ENCODE results near the gene CRADD. TPM values are rescaled to one million over a fixed set of nuclear protein-coding genes. Genes with fewer than 3 reads are reported as not detected.

The CRADD gene
- total and polyA plus RNA-seq, 2 donors (not counting 3 experiments of a cell fraction or from before 2014, with no cell fraction given): 11.7 to 14.5 TPM

DNA sequence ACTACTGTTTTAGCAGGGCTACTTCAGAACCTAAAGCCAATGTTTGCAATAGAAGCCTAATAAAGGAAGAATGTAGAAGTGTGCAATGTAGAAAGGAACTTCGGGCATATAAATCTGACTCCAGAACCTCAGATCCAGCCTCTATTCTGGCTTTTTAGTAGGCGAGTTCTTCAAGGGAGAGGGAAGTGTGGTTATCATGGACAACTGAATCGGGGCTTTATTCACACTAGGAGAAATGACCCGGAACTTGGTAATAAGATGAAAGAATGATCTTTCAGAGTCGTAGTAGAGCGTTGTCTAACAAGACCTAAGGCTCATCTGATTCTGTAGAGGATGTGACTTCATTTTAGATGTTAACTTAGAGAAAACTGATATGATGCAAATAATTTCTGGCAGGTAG is 72.9 kb downstream of the CRADD start:
- TF ChIP-seq POLR2A (IDR thresholded peaks at IDR 0.05; ENCODE audit: low read depth, low read length): no peak
- TF ChIP-seq GATA2 (IDR thresholded peaks at IDR 0.05; ENCODE audit: insufficient read depth, insufficient read length, low read depth, low read length): no peak
- TF ChIP-seq, protein P1, sequence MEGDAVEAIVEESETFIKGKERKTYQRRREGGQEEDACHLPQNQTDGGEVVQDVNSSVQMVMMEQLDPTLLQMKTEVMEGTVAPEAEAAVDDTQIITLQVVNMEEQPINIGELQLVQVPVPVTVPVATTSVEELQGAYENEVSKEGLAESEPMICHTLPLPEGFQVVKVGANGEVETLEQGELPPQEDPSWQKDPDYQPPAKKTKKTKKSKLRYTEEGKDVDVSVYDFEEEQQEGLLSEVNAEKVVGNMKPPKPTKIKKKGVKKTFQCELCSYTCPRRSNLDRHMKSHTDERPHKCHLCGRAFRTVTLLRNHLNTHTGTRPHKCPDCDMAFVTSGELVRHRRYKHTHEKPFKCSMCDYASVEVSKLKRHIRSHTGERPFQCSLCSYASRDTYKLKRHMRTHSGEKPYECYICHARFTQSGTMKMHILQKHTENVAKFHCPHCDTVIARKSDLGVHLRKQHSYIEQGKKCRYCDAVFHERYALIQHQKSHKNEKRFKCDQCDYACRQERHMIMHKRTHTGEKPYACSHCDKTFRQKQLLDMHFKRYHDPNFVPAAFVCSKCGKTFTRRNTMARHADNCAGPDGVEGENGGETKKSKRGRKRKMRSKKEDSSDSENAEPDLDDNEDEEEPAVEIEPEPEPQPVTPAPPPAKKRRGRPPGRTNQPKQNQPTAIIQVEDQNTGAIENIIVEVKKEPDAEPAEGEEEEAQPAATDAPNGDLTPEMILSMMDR (IDR thresholded peaks at IDR 0.05; ENCODE audit: extremely low read depth in 1 of 2, insufficient read depth in 1 of 2, low read depth in 1 of 2, low read length in 2 of 2): no peak
- no peak for TF ChIP-seq MYC (IDR thresholded peaks at IDR 0.05; ENCODE audit: low read depth, low read length)
- no peak for TF ChIP-seq POLR2AphosphoS5 (IDR thresholded peaks at IDR 0.05; ENCODE audit: insufficient read depth, low read depth, low read length)
- TF ChIP-seq, protein P2, sequence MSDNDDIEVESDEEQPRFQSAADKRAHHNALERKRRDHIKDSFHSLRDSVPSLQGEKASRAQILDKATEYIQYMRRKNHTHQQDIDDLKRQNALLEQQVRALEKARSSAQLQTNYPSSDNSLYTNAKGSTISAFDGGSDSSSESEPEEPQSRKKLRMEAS (IDR thresholded peaks at IDR 0.05; ENCODE audit: insufficient read depth, insufficient read length): no peak
- no peak for TF ChIP-seq JUN (IDR thresholded peaks at IDR 0.05; ENCODE audit: borderline replicate concordance, insufficient read depth, insufficient read length, low read depth)
- TF ChIP-seq FOS (IDR thresholded peaks at IDR 0.05; ENCODE audit: borderline replicate concordance, insufficient read depth, low read length): no peak
- TF ChIP-seq EZH2 (IDR thresholded peaks at IDR 0.05; ENCODE audit: borderline replicate concordance, low read depth, low read length, severe bottlenecking): no peak
- H3K4me3 ChIP-seq (replicated peaks in 1 of 3; ENCODE audit: insufficient read depth in 1 of 3, low read depth in 1 of 3, low read length in 3 of 3): no peak overlapping the region
- intact Hi-C loops (cut with micrococcal nuclease) (no loop called here), dilution Hi-C loops (cut with MboI; ENCODE audit: extremely low pct_ligation_motif_present, low sequenced_read_pairs) (no loop called here)
- no TSS peak for BruUV-seq (replicated peaks)
- DNase-seq (ENCODE audit: low read depth, low spot score) (no peak), FAIRE-seq (no peak)
- H4K20me1 ChIP-seq (replicated peaks; ENCODE audit: control insufficient read depth, extremely low read depth, insufficient read depth, low read length): no peaks in the 10 kb centered on the region
- no peak overlapping the region for H2AFZ ChIP-seq (ENCODE audit: low read depth, low read length)
- H3K27me3 ChIP-seq (ENCODE audit: control insufficient read depth in 2 of 2, insufficient read depth in 2 of 2, low read length in 2 of 2): no peaks in the 10 kb centered on the region
- POLR2A ChIA-PET: no interaction called here
- no peak overlapping the region for H3K9ac ChIP-seq (replicated peaks; ENCODE audit: extremely low read depth, insufficient read depth, low read length)
- no peak overlapping the region for H3K4me2 ChIP-seq (ENCODE audit: insufficient read depth, low read length)
- H3K79me2 ChIP-seq (ENCODE audit: control insufficient read depth, insufficient read depth, low read length): no peaks in the 10 kb centered on the region
- H3K36me3 ChIP-seq (ENCODE audit: control insufficient read depth in 2 of 2, extremely low read depth in 1 of 2, insufficient read depth in 2 of 2, low read length in 2 of 2): no peaks in the 10 kb centered on the region
- H3K4me1 ChIP-seq (ENCODE audit: control insufficient read depth, extremely low read depth, insufficient read depth, low read length): peaks cover 4% of the 10 kb centered on the region
- H3K27ac ChIP-seq (ENCODE audit: insufficient read depth, low read depth, low read length): no peak overlapping the region
- CTCF ChIA-PET: no interaction called here
- H3K9me3 ChIP-seq (replicated peaks; ENCODE audit: control insufficient read depth, insufficient read depth, low read length): no peaks in the 10 kb centered on the region
- no peaks in the 10 kb centered on the region for H3K9me1 ChIP-seq (replicated peaks; ENCODE audit: control insufficient read depth, extremely low read depth, insufficient read depth, low read length)
